Coronary artery (tissue), 2 donors: Measurements from ENCODE around the gene RASSF8.
A peak's percentile ranks its signal among the peaks of the same experiment; 100 is the strongest.

Experiments
- DNase-seq: peaks from one replicate; pipeline ENCODE4 v3.0.0-alpha.2; 2017; ENCODE audit warnings: low spot score
- H3K27ac ChIP-seq, 2 donors: fragments of 200-600 bp; sonication (generic); one replicate each; pipeline ENCODE4 v1.5.1; 2016 to 2019
- H3K4me3 ChIP-seq: fragments of 200-600 bp; sonication (generic); 2 replicates; pipeline ENCODE4 v1.5.1; 2016; ENCODE audit warnings: mild to moderate bottlenecking, moderate library complexity
- TF ChIP-seq, protein P1 (sequence below): fragments of 200-600 bp; sonication (generic); IDR thresholded peaks from one replicate; pipeline ENCODE4 v1.5.1; 2019; ENCODE audit warnings: antibody characterized with exemption

RASSF8 gene

DNA sequence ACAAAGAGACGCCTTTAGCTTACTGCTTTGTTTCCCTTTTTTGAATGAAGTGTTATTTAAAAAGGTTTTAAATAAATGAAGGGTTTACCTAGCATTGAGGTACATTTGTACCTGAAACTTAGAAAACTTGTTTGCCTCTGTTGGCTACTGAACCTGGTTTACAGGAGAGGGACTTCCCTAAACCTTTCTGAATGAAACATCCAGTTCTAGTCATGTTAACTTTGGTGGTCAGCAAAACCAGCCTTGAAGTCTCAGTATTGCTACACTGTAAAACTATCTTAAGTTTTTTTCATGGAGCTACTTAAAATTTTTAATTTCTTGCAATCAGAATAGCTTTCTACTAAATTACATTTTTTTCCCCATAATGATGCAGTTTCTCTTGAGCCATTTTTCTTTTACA, 38.2 kb downstream of the RASSF8 start:
- H3K27ac ChIP-seq, result no peak overlapping the region
- TF ChIP-seq, protein P1, sequence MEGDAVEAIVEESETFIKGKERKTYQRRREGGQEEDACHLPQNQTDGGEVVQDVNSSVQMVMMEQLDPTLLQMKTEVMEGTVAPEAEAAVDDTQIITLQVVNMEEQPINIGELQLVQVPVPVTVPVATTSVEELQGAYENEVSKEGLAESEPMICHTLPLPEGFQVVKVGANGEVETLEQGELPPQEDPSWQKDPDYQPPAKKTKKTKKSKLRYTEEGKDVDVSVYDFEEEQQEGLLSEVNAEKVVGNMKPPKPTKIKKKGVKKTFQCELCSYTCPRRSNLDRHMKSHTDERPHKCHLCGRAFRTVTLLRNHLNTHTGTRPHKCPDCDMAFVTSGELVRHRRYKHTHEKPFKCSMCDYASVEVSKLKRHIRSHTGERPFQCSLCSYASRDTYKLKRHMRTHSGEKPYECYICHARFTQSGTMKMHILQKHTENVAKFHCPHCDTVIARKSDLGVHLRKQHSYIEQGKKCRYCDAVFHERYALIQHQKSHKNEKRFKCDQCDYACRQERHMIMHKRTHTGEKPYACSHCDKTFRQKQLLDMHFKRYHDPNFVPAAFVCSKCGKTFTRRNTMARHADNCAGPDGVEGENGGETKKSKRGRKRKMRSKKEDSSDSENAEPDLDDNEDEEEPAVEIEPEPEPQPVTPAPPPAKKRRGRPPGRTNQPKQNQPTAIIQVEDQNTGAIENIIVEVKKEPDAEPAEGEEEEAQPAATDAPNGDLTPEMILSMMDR, result no peak
- no peak for DNase-seq
- H3K4me3 ChIP-seq, result no peak overlapping the region

DNA sequence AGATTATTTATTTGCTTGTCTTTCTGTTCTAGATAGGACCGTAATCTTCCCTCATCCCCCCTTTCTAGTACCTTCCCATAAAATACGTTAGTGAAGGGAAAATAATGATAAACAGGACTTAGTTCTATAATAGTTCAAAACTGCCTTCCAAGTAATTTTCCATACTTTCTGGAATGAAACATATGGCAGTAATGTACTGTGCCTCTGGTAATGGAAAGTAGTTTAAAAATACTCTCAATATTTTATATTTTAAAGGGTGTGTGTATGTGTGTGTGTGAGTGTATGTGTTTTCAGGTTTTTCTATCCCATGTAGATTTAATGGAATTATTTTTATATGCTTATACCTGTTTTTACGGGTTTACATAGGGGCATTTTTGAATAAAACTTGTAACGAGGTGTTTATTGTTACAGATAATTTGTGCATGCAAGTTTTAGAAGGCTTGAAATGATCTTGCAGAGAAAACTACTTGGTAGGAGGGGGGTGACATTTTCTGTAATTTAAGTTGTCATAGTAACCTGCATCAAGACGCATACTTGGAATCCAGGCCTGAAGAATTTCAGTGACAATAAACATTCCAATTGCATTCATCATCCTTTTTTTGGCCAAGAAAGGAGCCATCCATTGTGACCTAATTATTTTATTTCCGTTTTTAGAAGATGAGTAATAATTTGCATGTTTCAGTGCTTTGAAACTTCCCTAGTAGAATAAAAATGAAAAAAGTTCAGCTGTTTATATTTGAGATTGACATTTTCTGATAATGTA, 38.9 kb downstream of the RASSF8 start:
- TF ChIP-seq, protein P1, result no peak
- no peak for DNase-seq
- Histone ChIP-seq H3K27ac (peak overlapping the region in 1 of 2 donors; percentile 19), H3K4me3 (no peak overlapping the region)

DNA sequence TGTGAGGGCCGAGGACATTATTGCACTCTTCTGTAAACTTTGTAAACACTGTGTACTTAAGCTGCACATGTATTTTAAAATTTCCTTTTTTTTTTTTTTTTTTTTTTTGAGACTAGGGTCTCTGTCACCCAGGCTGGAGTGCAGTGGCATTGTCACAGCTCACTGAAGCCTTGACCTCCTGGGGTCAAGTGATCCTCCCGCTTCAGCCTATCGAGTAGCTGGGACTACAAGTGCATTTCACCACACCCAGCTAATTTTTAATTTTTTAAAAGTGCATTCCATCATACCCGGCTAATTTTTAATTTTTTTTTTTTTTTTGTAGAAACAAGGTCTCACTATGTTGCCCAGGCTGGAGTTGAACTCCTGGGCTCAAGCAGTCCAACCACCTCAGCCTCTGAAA, 42.4 kb downstream of the RASSF8 start:
- H3K4me3 ChIP-seq, result no peak overlapping the region
- TF ChIP-seq, protein P1, result no peak
- H3K27ac ChIP-seq, result no peak overlapping the region
- no peak for DNase-seq

DNA sequence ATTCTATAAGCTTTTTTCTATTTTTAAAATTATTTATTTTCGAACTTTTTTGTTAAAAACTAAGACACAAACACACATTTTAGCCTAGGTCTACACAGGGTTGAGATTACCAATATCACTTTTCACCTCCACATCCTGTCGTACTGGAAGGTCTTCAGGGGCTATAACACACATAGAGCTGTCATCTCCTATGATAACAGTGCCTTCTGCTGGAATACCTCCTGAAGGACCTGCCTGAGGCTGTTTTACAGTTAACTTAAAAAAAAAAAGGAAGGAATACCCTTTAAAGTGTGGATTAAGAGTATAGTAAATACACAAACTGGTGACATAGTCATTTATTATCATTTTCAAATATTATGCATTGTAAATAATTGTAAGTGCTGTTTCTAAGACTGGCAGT, 43.0 kb downstream of the RASSF8 start:
- TF ChIP-seq, protein P1, result no peak
- DNase-seq, result no peak
- H3K4me3 ChIP-seq, result no peak overlapping the region
- no peak overlapping the region for H3K27ac ChIP-seq

DNA sequence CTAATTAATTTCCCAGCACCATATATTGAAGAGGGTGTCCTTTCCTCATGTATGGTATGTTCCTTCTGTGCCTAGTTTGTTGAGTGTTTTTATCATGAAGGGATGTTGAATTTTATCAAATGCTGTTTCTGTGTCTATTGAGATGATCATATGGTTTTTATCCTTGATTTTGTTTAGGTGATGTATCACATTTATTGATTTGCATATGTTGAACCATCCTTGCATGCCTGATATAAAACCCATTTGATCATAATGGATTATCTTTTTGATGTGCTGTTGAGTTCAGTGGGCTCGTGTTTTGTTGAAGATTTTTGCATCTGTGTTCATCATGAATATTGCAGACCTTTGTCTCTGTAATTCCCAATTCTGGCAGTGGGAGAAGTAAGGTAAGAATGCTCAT, 44.6 kb downstream of the RASSF8 start:
- Histone ChIP-seq H3K4me3 (no peak overlapping the region), H3K27ac (no peak overlapping the region)
- no peak for DNase-seq
- TF ChIP-seq, protein P1, result no peak

DNA sequence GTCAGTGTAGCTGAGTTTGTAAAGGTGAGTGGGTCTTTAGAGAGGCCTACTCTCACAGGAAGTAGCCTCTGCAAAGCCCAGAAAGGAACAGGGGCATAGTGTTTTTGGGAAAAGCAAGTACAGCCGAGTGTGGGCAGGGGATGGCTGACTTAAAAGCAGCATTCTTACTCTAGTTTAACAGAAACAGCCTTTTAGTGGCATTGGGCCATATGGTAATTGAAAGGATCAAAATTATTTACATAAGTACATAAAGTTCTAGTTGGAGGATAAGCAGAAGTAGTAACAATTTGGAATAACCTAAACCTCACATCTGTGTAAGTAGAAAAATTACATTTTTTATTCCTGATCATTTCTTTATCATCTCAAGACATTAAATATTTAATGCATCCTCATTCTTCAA, 49.1 kb downstream of the RASSF8 start:
- no peak overlapping the region for H3K4me3 ChIP-seq
- no peak overlapping the region for H3K27ac ChIP-seq
- no peak for DNase-seq
- TF ChIP-seq, protein P1, result no peak

DNA sequence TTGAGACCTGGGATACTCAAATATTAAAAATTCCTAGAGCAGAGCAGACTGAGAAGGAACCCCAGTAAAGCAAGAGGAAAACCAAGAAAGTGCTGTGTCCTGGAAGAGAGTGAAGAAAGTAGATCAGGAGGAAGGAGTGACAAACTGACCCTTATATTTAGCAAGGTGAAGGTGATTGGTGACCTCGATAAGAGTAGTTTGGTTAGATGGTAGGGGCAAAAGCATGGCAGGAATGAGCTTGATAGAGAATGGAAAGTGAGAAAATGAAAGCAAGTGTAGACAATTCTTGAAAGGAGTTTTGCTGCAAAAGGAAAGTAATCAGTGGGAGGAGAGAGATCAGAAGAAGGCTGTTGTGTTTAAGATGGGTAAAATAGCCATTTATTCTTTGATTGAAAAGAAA, 51.1 kb downstream of the RASSF8 start:
- TF ChIP-seq, protein P1, result no peak
- H3K27ac ChIP-seq, result peak overlapping the region; percentile 84 to 87

More for the DNA sequence above, 51.1 kb downstream of the RASSF8 start:
- DNase-seq, result no peak
- H3K4me3 ChIP-seq, result no peak overlapping the region
